Loucy (cell line): Measurements from ENCODE around the gene CNOT10.
"Not testable (repeated sequence)": the region's sequence is repeated elsewhere in the genome, so short reads cannot be mapped to it uniquely, and the experiment has no call there.

Source experiments
- EZH2phosphoT487 ChIP-seq: fragments of 200-600 bp; IDR thresholded peaks from 2 replicates; pipeline ENCODE4 v1.6.1; 2018; ENCODE audit warnings: antibody characterized with exemption, mild to moderate bottlenecking, moderate library complexity, borderline replicate concordance
- TF ChIP-seq, protein P1 (sequence below): fragments of 200-600 bp; sonication (generic); conservative IDR thresholded peaks from 2 replicates; pipeline ENCODE4 v1.5.1; 2014; ENCODE audit warnings: mild to moderate bottlenecking, antibody characterized with exemption, low read length

DNA sequence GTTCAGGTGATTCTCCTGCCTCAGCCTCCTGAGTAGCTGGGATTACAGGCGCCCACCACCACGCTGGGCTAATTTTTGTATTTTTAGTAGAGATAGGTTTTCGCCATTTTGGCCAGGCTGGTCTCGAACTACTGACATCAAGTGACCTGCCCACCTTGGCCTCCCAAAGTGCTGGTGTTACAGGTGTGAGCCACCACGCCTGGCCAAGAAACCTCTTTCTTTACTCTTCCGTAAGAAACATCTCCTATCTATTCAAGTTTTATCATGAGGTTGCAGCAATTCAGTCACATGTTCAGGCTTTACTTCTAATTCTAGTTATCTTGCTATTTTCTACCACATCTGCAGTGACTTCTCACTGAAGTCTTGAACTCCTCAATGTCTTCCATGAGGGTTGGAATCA, 15.8 kb upstream of the CNOT10 start:
- not testable (repeated sequence) for TF ChIP-seq EZH2phosphoT487
- TF ChIP-seq, protein P1, sequence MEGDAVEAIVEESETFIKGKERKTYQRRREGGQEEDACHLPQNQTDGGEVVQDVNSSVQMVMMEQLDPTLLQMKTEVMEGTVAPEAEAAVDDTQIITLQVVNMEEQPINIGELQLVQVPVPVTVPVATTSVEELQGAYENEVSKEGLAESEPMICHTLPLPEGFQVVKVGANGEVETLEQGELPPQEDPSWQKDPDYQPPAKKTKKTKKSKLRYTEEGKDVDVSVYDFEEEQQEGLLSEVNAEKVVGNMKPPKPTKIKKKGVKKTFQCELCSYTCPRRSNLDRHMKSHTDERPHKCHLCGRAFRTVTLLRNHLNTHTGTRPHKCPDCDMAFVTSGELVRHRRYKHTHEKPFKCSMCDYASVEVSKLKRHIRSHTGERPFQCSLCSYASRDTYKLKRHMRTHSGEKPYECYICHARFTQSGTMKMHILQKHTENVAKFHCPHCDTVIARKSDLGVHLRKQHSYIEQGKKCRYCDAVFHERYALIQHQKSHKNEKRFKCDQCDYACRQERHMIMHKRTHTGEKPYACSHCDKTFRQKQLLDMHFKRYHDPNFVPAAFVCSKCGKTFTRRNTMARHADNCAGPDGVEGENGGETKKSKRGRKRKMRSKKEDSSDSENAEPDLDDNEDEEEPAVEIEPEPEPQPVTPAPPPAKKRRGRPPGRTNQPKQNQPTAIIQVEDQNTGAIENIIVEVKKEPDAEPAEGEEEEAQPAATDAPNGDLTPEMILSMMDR: not testable (repeated sequence)
